HepG2 (cell line): ENCODE measurements around the gene BCAS3. TPM values are rescaled to one million over a fixed set of nuclear protein-coding genes. Genes with fewer than 3 reads are reported as not detected.

Experiments used
- ATAC-seq: fragments of 200-7000 bp; cut with Tn5 transposase; 3 replicates; pipeline ENCODE4 v1.9.1; 2020; ENCODE audit warnings: mild to moderate bottlenecking, moderate library complexity
- BruUV-seq: library from RNA; stranded (reverse); fragments of 400-500 nt; replicated peaks from 2 replicates; lab custom pipeline; 2021; lab: Mats Ljungman, UMichigan
- CTCF ChIA-PET: fragments of 300-600 bp; formaldehyde crosslinking; extraction: SDS; loops from one replicate; lab custom pipeline; 2021; ENCODE audit warnings: low total read pairs, inconsistent platforms, low intra/inter-chr PET ratio; lab: Yijun Ruan, JAX
- POLR2A ChIA-PET: fragments of 350-600 bp; sonication (Branson Sonifier 250); formaldehyde crosslinking; loops from one replicate; lab custom pipeline; 2020; ENCODE audit warnings: antibody characterized with exemption, inconsistent platforms; lab: Yijun Ruan, JAX
- DNase-seq: peaks from one replicate; pipeline ENCODE4 v3.0.0-alpha.2; 2015; ENCODE audit warnings: low spot score
- FAIRE-seq: peaks from 3 replicates; lab custom pipeline; 2011; peaks lifted over from hg19 to GRCh38; lab: Jason Lieb, UNC
- H2AFZ ChIP-seq: one replicate; pipeline ENCODE4 v1.6.1; 2011; ENCODE audit warnings: low read length, inconsistent platforms
- H3K27ac ChIP-seq: fragments of 300-600 bp; 3 replicates; pipeline ENCODE4 v1.8.0; 2011; ENCODE audit warnings: mixed run types, mild to moderate bottlenecking, mixed read lengths, low read length, inconsistent platforms; ENCODE audit not compliant: insufficient read depth; ENCODE audit errors: extremely low read length
- H3K27me3 ChIP-seq, 2 experiments: fragments of 200-600 bp in 1 of 2; 2 replicates in 1 of 2; 3 replicates in 1 of 2; pipeline versions ENCODE4 v1.6.0 to v1.8.0; 2011; ENCODE audit warnings: low read length in 2 of 2, mild to moderate bottlenecking in 2 of 2, moderate library complexity in 2 of 2, inconsistent platforms in 1 of 2; ENCODE audit not compliant: insufficient read depth in 2 of 2, control insufficient read depth in 1 of 2
- H3K36me3 ChIP-seq, 2 experiments: fragments of 200-600 bp in 1 of 2; replicated peaks in 1 of 2; 2 replicates in 1 of 2; 3 replicates in 1 of 2; pipeline versions ENCODE4 v1.5.1 to v1.8.0; 2011; ENCODE audit warnings: low read length in 2 of 2, inconsistent platforms in 1 of 2; ENCODE audit not compliant: insufficient read depth in 2 of 2, control insufficient read depth in 1 of 2
- H3K4me1 ChIP-seq: 2 replicates; pipeline ENCODE4 v1.5.1; 2012; ENCODE audit warnings: low read length, inconsistent platforms; ENCODE audit not compliant: insufficient read depth
- H3K4me2 ChIP-seq: 2 replicates; pipeline ENCODE4 v1.6.0; 2011; ENCODE audit warnings: low read depth, low read length, inconsistent platforms
- H3K4me3 ChIP-seq, 3 experiments: fragments of 200-600 bp in 1 of 3; sonication (generic), shearing (Covaris generic) in 1 of 3; replicated peaks in 1 of 3; 2 replicates each; pipeline ENCODE4 v1.5.1; 2011 to 2016; ENCODE audit warnings: low read length in 3 of 3, inconsistent platforms in 2 of 3, low read depth in 2 of 3, mild to moderate bottlenecking in 2 of 3, control low read depth in 1 of 3, mixed read lengths in 1 of 3; ENCODE audit not compliant: insufficient read depth in 1 of 3
- H3K79me2 ChIP-seq: one replicate; pipeline ENCODE4 v1.6.1; 2011; ENCODE audit warnings: low read length, inconsistent platforms; ENCODE audit not compliant: insufficient read depth
- H3K9ac ChIP-seq: 2 replicates; pipeline ENCODE4 v1.6.0; 2011; ENCODE audit warnings: mild to moderate bottlenecking, low read depth, low read length, inconsistent platforms; ENCODE audit not compliant: insufficient read depth
- H3K9me3 ChIP-seq: 2 replicates; pipeline ENCODE4 v1.5.1; 2012; ENCODE audit warnings: mild to moderate bottlenecking, low read length
- H4K20me1 ChIP-seq: 2 replicates; pipeline ENCODE4 v1.6.0; 2011; ENCODE audit warnings: inconsistent platforms, mild to moderate bottlenecking, low read length, moderate library complexity; ENCODE audit not compliant: insufficient read depth
- CCAR2 ChIP-seq: fragments of 200-400 bp; formaldehyde crosslinking; optimal IDR thresholded peaks from 2 replicates; pipeline ENCODE3; 2018; ENCODE audit warnings: low read depth, mild to moderate bottlenecking, low read length, moderate library complexity
- PPARG ChIP-seq: conservative IDR thresholded peaks from 2 replicates; pipeline ENCODE4 v1.6.1; 2016; ENCODE audit warnings: missing biosample characterization, missing genetic modification reagents
- ZNF546 ChIP-seq: sonication (generic); formaldehyde crosslinking; conservative IDR thresholded peaks from 2 replicates; pipeline ENCODE4 v1.8.1; 2023; ENCODE audit warnings: mild to moderate bottlenecking, missing genetic modification reagents
- ZNF720 ChIP-seq: sonication (generic); formaldehyde crosslinking; IDR thresholded peaks from 2 replicates; pipeline ENCODE4 v1.4.0; 2020; ENCODE audit warnings: missing genetic modification reagents
- ZNF781 ChIP-seq: sonication (generic); formaldehyde crosslinking; IDR thresholded peaks from 2 replicates; pipeline ENCODE4 v1.5.1; 2020; ENCODE audit warnings: borderline replicate concordance, mild to moderate bottlenecking, missing genetic modification reagents; ENCODE audit errors: not compliant biosample characterization
- WGBS: methylation state at CpG from one replicate; pipeline ENCODE4 v1.1.6; 2017; ENCODE audit warnings: low lambda C conversion rate; 5-methylcytosine and 5-hydroxymethylcytosine counted together
- in situ Hi-C: cut with HindIII; loops from 2 replicates; pipeline ENCODE4 v1.10.0; 2017; ENCODE audit warnings: low pct_unique_long_range_greater_than_20kb; ENCODE audit not compliant: extremely low pct_ligation_motif_present
- intact Hi-C: fragments of 100-400 bp; cut with micrococcal nuclease; formaldehyde crosslinking; loops from one replicate; pipeline ENCODE4 v1.10.0; 2022; ENCODE audit not compliant: unreplicated experiment
- polyA plus RNA-seq, 8 experiments: library from polyadenylated mRNA; depleted of rRNA in 3 of 8; stranded (reverse) in 7 of 8; unstranded in 1 of 8; fragments of >200 nt; fragmentation: Illumina TruSeq in 4 of 8; extraction: Trizol in 4 of 8; gene quantifications; 2 replicates each; pipeline versions ENCODE4 v1.2.1 to v1.2.3, GENCODE V29; 2011 to 2016; ENCODE audit warnings: low read depth in 4 of 8, missing spikeins in 1 of 8, mixed read lengths in 1 of 8; ENCODE audit not compliant: insufficient read depth in 1 of 8
- total RNA-seq, 5 experiments: library from RNA; depleted of rRNA; stranded (reverse); fragments of >200 nt; fragmentation: Illumina TruSeq; extraction: Trizol; gene quantifications; 2 replicates each; pipeline ENCODE4 v1.2.3, GENCODE V29; 2016; ENCODE audit warnings: low read depth in 1 of 5
- TF ChIP-seq, protein P1 (sequence below): sonication (generic); formaldehyde crosslinking; IDR thresholded peaks from 2 replicates; pipeline ENCODE4 v1.5.0; 2020; ENCODE audit warnings: mild to moderate bottlenecking, missing genetic modification reagents, borderline replicate concordance

BCAS3 gene
- total and polyA plus RNA-seq, 2 of the 13 experiments (the other 11 are each of a cell fraction or from before 2014, with no cell fraction given): 10.7 to 11.2 TPM

DNA sequence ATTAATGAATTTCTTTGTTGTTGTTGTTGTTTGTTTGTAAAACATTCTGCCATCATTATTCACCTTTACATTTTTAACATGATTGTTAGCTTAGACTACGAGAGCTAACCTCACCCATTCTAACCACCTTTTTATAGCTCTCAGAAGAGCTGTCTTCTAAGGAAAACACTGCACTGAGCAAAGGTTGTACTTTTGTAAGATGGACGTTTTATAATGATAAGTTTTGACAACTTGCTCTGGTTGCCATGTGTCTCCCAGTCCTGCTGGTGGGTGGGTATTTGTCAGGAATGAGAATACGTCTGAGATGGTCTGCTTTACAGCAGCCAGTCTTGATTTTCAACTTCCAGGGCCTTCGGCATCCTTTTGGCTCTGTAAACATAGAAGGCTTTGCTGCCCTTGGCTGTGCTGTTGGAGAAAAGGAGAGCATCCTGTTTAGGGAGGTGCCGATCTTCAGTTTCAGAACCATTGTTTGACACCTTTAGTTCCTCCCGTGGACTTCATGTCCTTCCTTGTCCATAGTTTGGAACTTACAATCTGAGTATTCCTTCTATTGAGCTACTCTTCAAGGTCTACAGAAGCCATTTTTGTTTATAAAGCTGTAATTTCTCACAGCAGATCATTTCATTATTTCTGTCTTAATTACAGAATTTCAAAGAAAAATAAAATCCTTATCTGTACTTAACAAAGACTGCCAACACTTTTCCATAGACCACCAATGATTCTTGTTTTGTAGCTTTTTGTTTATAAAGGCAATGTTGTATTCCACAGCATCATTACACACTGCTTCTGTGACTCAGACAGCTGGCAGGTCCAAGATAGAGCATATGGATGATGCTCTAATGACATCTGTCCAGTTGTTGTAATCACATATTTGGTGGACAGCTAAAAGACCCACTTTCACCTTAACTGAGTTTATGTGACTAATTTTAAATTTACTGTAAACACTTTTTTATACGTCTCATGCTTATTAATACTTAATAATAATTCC, 451.9 kb downstream of the BCAS3 start:
- H3K4me2 ChIP-seq: no peak overlapping the region
- no peak overlapping the region for H3K4me3 ChIP-seq
- H3K9ac ChIP-seq: no peak overlapping the region
- no peaks in the 10 kb centered on the region for H3K9me3 ChIP-seq
- in situ Hi-C loops (no loop called here), intact Hi-C loops (no loop called here)
- no peak overlapping the region for H2AFZ ChIP-seq
- H3K4me1 ChIP-seq: no peaks in the 10 kb centered on the region
- FAIRE-seq (no peak), DNase-seq (no peak), ATAC-seq (no peak)
- H4K20me1 ChIP-seq: no peaks in the 10 kb centered on the region
- ChIA-PET POLR2A (no interaction called here), CTCF (no interaction called here)
- H3K27me3 ChIP-seq: no peaks in the 10 kb centered on the region
- H3K27ac ChIP-seq: no peak overlapping the region
- BruUV-seq: no TSS peak
- no peaks in the 10 kb centered on the region for H3K36me3 ChIP-seq
- TF ChIP-seq PPARG: no peak
- no peak for TF ChIP-seq ZNF720 (CRISPR knock-in tag)
- TF ChIP-seq ZNF546 (CRISPR knock-in tag): no peak
- TF ChIP-seq, protein P1, sequence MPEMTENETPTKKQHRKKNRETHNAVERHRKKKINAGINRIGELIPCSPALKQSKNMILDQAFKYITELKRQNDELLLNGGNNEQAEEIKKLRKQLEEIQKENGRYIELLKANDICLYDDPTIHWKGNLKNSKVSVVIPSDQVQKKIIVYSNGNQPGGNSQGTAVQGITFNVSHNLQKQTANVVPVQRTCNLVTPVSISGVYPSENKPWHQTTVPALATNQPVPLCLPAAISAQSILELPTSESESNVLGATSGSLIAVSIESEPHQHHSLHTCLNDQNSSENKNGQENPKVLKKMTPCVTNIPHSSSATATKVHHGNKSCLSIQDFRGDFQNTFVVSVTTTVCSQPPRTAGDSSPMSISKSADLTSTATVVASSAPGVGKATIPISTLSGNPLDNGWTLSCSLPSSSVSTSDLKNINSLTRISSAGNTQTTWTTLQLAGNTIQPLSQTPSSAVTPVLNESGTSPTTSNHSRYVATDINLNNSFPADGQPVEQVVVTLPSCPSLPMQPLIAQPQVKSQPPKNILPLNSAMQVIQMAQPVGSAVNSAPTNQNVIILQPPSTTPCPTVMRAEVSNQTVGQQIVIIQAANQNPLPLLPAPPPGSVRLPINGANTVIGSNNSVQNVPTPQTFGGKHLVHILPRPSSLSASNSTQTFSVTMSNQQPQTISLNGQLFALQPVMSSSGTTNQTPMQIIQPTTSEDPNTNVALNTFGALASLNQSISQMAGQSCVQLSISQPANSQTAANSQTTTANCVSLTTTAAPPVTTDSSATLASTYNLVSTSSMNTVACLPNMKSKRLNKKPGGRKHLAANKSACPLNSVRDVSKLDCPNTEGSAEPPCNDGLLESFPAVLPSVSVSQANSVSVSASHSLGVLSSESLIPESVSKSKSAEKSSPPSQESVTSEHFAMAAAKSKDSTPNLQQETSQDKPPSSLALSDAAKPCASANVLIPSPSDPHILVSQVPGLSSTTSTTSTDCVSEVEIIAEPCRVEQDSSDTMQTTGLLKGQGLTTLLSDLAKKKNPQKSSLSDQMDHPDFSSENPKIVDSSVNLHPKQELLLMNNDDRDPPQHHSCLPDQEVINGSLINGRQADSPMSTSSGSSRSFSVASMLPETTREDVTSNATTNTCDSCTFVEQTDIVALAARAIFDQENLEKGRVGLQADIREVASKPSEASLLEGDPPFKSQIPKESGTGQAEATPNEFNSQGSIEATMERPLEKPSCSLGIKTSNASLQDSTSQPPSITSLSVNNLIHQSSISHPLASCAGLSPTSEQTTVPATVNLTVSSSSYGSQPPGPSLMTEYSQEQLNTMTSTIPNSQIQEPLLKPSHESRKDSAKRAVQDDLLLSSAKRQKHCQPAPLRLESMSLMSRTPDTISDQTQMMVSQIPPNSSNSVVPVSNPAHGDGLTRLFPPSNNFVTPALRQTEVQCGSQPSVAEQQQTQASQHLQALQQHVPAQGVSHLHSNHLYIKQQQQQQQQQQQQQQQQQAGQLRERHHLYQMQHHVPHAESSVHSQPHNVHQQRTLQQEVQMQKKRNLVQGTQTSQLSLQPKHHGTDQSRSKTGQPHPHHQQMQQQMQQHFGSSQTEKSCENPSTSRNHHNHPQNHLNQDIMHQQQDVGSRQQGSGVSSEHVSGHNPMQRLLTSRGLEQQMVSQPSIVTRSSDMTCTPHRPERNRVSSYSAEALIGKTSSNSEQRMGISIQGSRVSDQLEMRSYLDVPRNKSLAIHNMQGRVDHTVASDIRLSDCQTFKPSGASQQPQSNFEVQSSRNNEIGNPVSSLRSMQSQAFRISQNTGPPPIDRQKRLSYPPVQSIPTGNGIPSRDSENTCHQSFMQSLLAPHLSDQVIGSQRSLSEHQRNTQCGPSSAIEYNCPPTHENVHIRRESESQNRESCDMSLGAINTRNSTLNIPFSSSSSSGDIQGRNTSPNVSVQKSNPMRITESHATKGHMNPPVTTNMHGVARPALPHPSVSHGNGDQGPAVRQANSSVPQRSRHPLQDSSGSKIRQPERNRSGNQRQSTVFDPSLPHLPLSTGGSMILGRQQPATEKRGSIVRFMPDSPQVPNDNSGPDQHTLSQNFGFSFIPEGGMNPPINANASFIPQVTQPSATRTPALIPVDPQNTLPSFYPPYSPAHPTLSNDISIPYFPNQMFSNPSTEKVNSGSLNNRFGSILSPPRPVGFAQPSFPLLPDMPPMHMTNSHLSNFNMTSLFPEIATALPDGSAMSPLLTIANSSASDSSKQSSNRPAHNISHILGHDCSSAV (CRISPR knock-in tag): no peak
- TF ChIP-seq CCAR2: no peak
- no peak for TF ChIP-seq ZNF781 (CRISPR knock-in tag)
- no peaks in the 10 kb centered on the region for H3K79me2 ChIP-seq
- 66% methylated on average over 7 of the region's 7 CpGs for WGBS
